Panc1 (cell line): Measurements from ENCODE around the gene ABHD12. TPM values are rescaled to one million over a fixed set of nuclear protein-coding genes. Genes with fewer than 3 reads are reported as not detected.

Experiments used
- ATAC-seq: fragments of 200-7000 bp; cut with Tn5 transposase; 2 replicates; pipeline ENCODE4 v1.9.1; 2020; ENCODE audit warnings: mild to moderate bottlenecking, moderate library complexity
- BruUV-seq: library from RNA; stranded (reverse); fragments of 400-500 nt; replicated peaks from 2 replicates; lab custom pipeline; 2021; lab: Mats Ljungman, UMichigan
- CTCF ChIA-PET: fragments of 300-600 bp; sonication (Branson Sonifier 250); formaldehyde crosslinking; loops from one replicate; lab custom pipeline; 2022; ENCODE audit warnings: antibody characterized with exemption; lab: Charles Lee
- POLR2A ChIA-PET: fragments of 300-600 bp; sonication (Branson Sonifier 250); formaldehyde crosslinking; loops from one replicate; lab custom pipeline; 2022; ENCODE audit warnings: antibody characterized with exemption; lab: Charles Lee
- DNase-seq: peaks from one replicate; pipeline ENCODE4 v3.0.0-alpha.2; 2010; ENCODE audit warnings: low read depth, low spot score
- H3K27ac ChIP-seq: 2 replicates; pipeline ENCODE4 v1.5.1; 2011; ENCODE audit warnings: mild to moderate bottlenecking, low read length, inconsistent platforms
- H3K27me3 ChIP-seq: fragments of 200-500 bp; sonication (Bioruptor generic); 2 replicates; pipeline ENCODE4 v1.6.0; 2014; ENCODE audit warnings: low read length, inconsistent platforms; ENCODE audit not compliant: control insufficient read depth, insufficient read depth
- H3K36me3 ChIP-seq: fragments of 200-500 bp; sonication (Bioruptor generic); 2 replicates; pipeline ENCODE4 v1.5.1; 2014; ENCODE audit warnings: inconsistent platforms, mild to moderate bottlenecking, low read length, moderate library complexity; ENCODE audit not compliant: control insufficient read depth, insufficient read depth
- H3K4me1 ChIP-seq: 2 replicates; pipeline ENCODE4 v1.5.1; 2011; ENCODE audit warnings: inconsistent platforms, mild to moderate bottlenecking, low read length, moderate library complexity; ENCODE audit not compliant: control insufficient read depth, insufficient read depth
- H3K4me3 ChIP-seq, 2 experiments: 2 replicates each; pipeline ENCODE4 v1.5.1; 2011 to 2012; ENCODE audit warnings: low read depth in 2 of 2, low read length in 2 of 2, mild to moderate bottlenecking in 2 of 2, inconsistent platforms in 1 of 2, moderate library complexity in 1 of 2
- H3K9me3 ChIP-seq: fragments of 200-500 bp; sonication (Bioruptor generic); 2 replicates; pipeline ENCODE4 v1.5.1; 2014; ENCODE audit warnings: low read depth, mild to moderate bottlenecking, inconsistent platforms, low read length, moderate library complexity; ENCODE audit not compliant: control insufficient read depth, insufficient read depth
- CTCF ChIP-seq: fragments of 450-650 bp; IDR thresholded peaks from 2 replicates; pipeline ENCODE4 v1.5.1; 2017; ENCODE audit warnings: mild to moderate bottlenecking
- POLR2AphosphoS5 ChIP-seq: IDR thresholded peaks from 2 replicates; pipeline ENCODE4 v1.6.1; 2012; ENCODE audit warnings: mild to moderate bottlenecking, low read depth, low read length, moderate library complexity
- REST ChIP-seq, 2 experiments: IDR thresholded peaks; 2 replicates each; pipeline ENCODE4 v1.6.1; 2011 to 2012; ENCODE audit warnings: low read depth in 2 of 2, control low read depth in 1 of 2, low read length in 1 of 2, mild to moderate bottlenecking in 1 of 2, moderate library complexity in 1 of 2; ENCODE audit not compliant: insufficient read depth in 1 of 2
- SIN3A ChIP-seq: IDR thresholded peaks from 2 replicates; pipeline ENCODE4 v1.6.1; 2012; ENCODE audit warnings: low read depth, mild to moderate bottlenecking, low read length, moderate library complexity, borderline replicate concordance; ENCODE audit not compliant: insufficient read depth
- TCF7L2 ChIP-seq: IDR thresholded peaks from 2 replicates; pipeline ENCODE4 v1.6.1; 2011; ENCODE audit warnings: mild to moderate bottlenecking, low read depth, low read length, inconsistent platforms
- in situ Hi-C: cut with HindIII; loops from 2 replicates; pipeline ENCODE4 v1.10.0; 2016; ENCODE audit warnings: low sequenced_read_pairs, low pct_unique_long_range_greater_than_20kb
- intact Hi-C: fragments of 100-400 bp; cut with micrococcal nuclease; formaldehyde crosslinking; loops from one replicate; pipeline ENCODE4 v1.10.0; 2022; ENCODE audit not compliant: unreplicated experiment
- total RNA-seq: library from RNA; stranded (reverse); gene quantifications from one replicate; pipeline ENCODE4 v1.2.1, GENCODE V29; 2021; ENCODE audit not compliant: unreplicated experiment

ABHD12 gene
- total RNA-seq, 1 experiment from 2014 or later, result 90.9 TPM

- BruUV-seq, result no TSS peak
Observed at GRCh38 chr20:25289886-25290597, 100.6 kb downstream of the ABHD12 start.

More at GRCh38 chr20:25289886-25290597, 100.6 kb downstream of the ABHD12 start:
- Histone ChIP-seq H3K9me3 (no peaks in the 10 kb centered on the region), H3K4me1 (peaks cover 13% of the 10 kb centered on the region), H3K27ac (no peak overlapping the region), H3K27me3 (no peaks in the 10 kb centered on the region), H3K36me3 (peaks cover 10% of the 10 kb centered on the region), H3K4me3 (no peak overlapping the region)
- intact Hi-C loops (loop anchor here (10.0 kb wide), 1 partner anchor 295 kb away; the partner anchor contains the start of gene APMAP), in situ Hi-C loops (no loop called here)
- ChIA-PET CTCF (no interaction called here), POLR2A (no interaction called here)
- no peak for DNase-seq
- ATAC-seq, result no peak
- TF ChIP-seq SIN3A (no peak), TCF7L2 (no peak), REST (IDR thresholded peaks at IDR 0.05; ENCODE audit: insufficient read depth in 1 of 2, low read depth in 2 of 2, low read length in 1 of 2) (no peak), POLR2AphosphoS5 (no peak), CTCF (no peak)
